A673 (cell line): ENCODE measurements around the gene CAV3.

Source experiments
- CTCF ChIP-seq: fragments of 300-800, 200-600 bp; sonication (generic); conservative IDR thresholded peaks from 2 replicates; pipeline ENCODE4 v1.5.1; 2017; ENCODE audit warnings: low read depth, mild to moderate bottlenecking, antibody characterized with exemption, low read length, moderate library complexity, mixed read lengths
- EZH2 ChIP-seq: fragments of 200-600 bp; sonication (generic); IDR thresholded peaks from 2 replicates; pipeline ENCODE4 v1.6.1; 2017; ENCODE audit warnings: borderline replicate concordance, low read depth, mild to moderate bottlenecking, mixed read lengths, antibody characterized with exemption, low read length; ENCODE audit not compliant: poor library complexity, severe bottlenecking

- TF ChIP-seq EZH2 (no peak), CTCF (no peak)
Measured at GRCh38 chr3:8767667-8768363, 34.2 kb downstream of the CAV3 start.
